ENCODE measurements around the gene SRBD1.

Gene SRBD1, protein sequence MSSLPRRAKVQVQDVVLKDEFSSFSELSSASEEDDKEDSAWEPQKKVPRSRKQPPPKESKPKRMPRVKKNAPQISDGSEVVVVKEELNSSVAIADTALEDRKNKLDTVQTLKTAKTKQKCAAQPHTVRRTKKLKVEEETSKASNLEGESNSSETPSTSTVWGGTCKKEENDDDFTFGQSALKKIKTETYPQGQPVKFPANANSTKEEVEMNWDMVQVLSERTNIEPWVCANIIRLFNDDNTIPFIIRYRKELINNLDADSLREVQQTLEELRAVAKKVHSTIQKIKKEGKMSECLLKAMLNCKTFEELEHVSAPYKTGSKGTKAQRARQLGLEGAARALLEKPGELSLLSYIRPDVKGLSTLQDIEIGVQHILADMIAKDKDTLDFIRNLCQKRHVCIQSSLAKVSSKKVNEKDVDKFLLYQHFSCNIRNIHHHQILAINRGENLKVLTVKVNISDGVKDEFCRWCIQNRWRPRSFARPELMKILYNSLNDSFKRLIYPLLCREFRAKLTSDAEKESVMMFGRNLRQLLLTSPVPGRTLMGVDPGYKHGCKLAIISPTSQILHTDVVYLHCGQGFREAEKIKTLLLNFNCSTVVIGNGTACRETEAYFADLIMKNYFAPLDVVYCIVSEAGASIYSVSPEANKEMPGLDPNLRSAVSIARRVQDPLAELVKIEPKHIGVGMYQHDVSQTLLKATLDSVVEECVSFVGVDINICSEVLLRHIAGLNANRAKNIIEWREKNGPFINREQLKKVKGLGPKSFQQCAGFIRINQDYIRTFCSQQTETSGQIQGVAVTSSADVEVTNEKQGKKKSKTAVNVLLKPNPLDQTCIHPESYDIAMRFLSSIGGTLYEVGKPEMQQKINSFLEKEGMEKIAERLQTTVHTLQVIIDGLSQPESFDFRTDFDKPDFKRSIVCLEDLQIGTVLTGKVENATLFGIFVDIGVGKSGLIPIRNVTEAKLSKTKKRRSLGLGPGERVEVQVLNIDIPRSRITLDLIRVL

DNA sequence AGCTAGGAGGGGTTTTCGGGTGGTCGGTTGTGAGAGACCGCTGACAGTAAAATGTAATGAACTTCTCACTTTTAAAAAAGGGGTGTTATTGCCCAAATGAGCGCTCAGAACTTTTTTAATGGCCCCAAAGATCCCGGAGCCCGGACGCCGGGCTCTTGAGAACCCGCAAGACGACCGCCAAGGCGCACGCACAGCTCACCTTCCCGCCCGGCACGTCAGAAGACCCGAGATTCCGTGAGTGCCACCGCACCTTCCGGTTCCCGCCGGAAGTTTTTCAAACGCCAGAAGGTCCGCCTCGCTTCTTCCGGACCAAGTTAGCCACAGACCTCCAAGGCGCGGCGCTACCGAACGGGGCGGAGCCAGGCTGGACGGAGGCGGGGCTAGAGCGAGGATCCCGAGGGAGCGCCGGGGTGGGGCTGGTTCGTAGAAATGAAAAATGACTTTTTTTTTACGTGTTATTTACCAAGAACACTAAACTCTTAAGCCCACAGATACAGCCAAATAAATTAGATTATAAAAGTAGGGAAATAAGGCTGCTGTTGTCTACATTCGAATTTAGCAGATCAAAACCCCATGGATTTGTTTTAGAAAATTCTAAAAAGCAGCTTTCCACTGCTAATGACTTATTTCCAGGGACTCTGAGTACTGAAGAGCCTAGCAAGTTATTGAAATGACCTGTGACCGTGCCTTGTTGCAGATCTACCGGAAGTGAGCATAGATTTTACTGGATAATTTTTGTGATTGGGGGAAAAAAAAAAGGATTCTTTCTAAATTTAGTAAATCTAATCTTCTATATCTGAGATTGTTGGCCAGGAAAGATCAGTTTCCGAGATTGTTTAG lies at the start of gene SRBD1:
SRBD1 (minus strand) TSS at position 248 of the 840 bp plus-strand sequence. CDS start 5,826 bp downstream, outside the sequence.
- TF ChIP-seq, protein P1, sequence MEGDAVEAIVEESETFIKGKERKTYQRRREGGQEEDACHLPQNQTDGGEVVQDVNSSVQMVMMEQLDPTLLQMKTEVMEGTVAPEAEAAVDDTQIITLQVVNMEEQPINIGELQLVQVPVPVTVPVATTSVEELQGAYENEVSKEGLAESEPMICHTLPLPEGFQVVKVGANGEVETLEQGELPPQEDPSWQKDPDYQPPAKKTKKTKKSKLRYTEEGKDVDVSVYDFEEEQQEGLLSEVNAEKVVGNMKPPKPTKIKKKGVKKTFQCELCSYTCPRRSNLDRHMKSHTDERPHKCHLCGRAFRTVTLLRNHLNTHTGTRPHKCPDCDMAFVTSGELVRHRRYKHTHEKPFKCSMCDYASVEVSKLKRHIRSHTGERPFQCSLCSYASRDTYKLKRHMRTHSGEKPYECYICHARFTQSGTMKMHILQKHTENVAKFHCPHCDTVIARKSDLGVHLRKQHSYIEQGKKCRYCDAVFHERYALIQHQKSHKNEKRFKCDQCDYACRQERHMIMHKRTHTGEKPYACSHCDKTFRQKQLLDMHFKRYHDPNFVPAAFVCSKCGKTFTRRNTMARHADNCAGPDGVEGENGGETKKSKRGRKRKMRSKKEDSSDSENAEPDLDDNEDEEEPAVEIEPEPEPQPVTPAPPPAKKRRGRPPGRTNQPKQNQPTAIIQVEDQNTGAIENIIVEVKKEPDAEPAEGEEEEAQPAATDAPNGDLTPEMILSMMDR (IDR thresholded peaks at IDR 0.05; ENCODE audit: insufficient read depth, low read length, poor library complexity, severe bottlenecking), result no peak
- Histone ChIP-seq H3K27me3 (replicated peaks; ENCODE audit: control insufficient read depth, insufficient read depth, low read length) (no peaks in the 10 kb centered on the region), H3K4me3 (replicated peaks; ENCODE audit: low read depth, low read length) (peak within 1 kb of the TSS; percentile 87), H3K36me3 (ENCODE audit: control insufficient read depth, insufficient read depth, low read length) (no peaks in the 10 kb centered on the region)
- peak; percentile 94 for DNase-seq (ENCODE audit: extremely low read depth, insufficient read length)

DNA sequence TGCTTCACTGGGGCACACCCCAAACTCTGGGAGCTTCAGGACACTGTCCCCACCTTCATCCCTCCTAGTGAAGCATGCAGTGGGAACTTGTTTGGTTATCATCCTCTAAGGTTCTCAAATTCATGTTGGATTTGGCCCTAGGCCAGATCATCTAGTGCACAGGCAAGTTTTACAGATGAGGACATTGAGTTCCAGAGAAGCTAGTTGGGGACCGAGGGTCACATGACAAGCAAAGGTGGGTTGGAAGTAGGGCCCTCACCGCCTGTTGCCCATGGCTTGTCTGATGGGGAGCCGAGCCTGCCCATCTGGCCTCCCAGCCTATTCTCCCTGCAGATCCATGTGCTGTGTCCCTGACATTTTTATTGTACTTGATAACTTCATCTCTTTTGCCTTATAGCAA lies 43.2 kb upstream of the SRBD1 start:
- DNase-seq (ENCODE audit: extremely low read depth, insufficient read length), result no peak
- Histone ChIP-seq H3K4me3 (replicated peaks; ENCODE audit: low read depth, low read length) (no peak overlapping the region), H3K27me3 (replicated peaks; ENCODE audit: control insufficient read depth, insufficient read depth, low read length) (no peaks in the 10 kb centered on the region; the same call in 1 of the 2 replicates), H3K36me3 (ENCODE audit: control insufficient read depth, insufficient read depth, low read length) (no peaks in the 10 kb centered on the region)
- TF ChIP-seq, protein P1 (IDR thresholded peaks at IDR 0.05; ENCODE audit: insufficient read depth, low read length, poor library complexity, severe bottlenecking), result no peak

DNA sequence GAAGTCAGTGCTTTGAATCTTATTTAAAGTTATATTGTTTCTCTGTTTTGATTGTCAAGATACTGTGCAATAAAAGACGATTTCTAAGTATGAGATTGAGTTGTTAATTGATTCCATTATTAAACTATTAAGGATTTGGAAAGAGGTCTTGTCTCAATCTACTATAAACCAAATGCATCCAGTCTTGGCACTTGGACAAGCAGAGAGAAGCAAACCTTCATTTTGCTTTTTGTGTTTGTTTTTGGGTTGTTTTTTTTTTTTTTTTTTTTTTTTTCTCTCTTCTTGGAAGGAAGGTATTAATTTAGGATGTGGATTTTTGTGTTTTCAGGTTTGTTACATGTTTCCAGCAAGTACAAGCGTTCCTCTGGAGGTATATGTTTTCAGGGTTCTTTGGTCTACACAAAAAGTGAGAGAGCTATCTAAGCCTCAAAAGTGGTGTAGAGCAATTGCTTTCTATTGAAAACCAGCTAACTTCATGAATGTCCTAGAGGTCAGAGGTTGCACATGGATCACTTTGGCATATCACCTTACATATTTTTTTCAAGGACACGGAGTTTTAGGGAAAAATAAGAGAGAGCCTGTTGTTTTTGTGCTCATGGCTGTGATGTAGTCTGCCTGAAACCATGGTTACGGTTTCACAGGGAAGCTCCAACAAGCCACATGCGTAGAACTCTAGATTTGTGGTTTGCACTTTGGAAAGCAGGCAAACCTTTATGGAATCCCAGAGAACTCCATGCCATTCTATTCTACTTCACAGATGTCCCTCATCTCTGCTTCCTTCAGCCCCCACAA lies 42.3 kb upstream of the SRBD1 start:
- TF ChIP-seq, protein P1 (IDR thresholded peaks at IDR 0.05; ENCODE audit: insufficient read depth, low read length, poor library complexity, severe bottlenecking), result no peak
- Histone ChIP-seq H3K36me3 (ENCODE audit: control insufficient read depth, insufficient read depth, low read length) (no peaks in the 10 kb centered on the region), H3K27me3 (replicated peaks; ENCODE audit: control insufficient read depth, insufficient read depth, low read length) (no peaks in the 10 kb centered on the region; the same call in 1 of the 2 replicates), H3K4me3 (replicated peaks; ENCODE audit: low read depth, low read length) (no peak overlapping the region)
- DNase-seq (ENCODE audit: extremely low read depth, insufficient read length), result no peak

DNA sequence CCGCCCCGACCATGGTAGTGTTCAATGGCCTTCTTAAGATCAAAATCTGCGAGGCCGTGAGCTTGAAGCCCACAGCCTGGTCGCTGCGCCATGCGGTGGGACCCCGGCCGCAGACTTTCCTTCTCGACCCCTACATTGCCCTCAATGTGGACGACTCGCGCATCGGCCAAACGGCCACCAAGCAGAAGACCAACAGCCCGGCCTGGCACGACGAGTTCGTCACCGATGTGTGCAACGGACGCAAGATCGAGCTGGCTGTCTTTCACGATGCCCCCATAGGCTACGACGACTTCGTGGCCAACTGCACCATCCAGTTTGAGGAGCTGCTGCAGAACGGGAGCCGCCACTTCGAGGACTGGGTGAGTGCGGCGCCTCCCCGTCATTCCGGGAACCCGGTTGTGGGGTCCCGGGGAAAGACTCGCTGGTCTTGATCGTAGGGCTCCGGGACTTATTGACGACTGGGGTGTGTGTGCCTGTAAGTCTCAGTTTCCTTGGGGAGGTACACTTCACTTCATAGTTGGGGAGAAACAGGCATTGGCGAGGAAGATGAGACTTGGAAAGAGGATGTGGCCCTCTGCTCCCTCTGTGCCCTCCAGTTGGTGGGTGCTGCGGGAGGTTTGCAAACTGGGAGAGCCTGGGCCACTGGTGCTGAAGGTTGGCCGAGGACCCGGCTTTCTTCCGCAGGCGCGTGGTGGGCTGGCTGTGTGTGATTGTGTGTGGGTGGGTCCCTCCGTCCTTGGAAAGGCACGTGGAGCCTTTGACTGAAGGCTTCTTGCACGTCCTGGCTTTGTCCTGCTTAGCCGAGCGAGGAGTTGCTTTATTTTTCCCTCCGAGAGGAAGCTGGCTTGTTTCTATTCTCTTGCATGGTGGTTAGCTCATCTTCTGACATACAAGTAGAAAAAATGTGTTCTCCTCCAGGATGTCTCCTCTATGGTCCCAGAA lies 41.3 kb upstream of the SRBD1 start:
- H3K27me3 ChIP-seq (replicated peaks; ENCODE audit: control insufficient read depth, insufficient read depth, low read length), result no peaks in the 10 kb centered on the region; the same call in 1 of the 2 replicates
- TF ChIP-seq, protein P1 (IDR thresholded peaks at IDR 0.05; ENCODE audit: insufficient read depth, low read length, poor library complexity, severe bottlenecking), result no peak
- H3K4me3 ChIP-seq (replicated peaks; ENCODE audit: low read depth, low read length), result peak overlapping the region; percentile 84
- DNase-seq (ENCODE audit: extremely low read depth, insufficient read length), result peak; percentile 55
- H3K36me3 ChIP-seq (ENCODE audit: control insufficient read depth, insufficient read depth, low read length), result no peaks in the 10 kb centered on the region
